Activated naive CD8-positive, alpha-beta T cell treated with anti-CD3 and anti-CD28 coated beads for 36 hours (primary cell): ENCODE results near the gene TRIM17. TPM values are rescaled to one million over a fixed set of nuclear protein-coding genes. Genes with fewer than 3 reads are reported as not detected.
"Not testable (repeated sequence)": the region's sequence is repeated elsewhere in the genome, so short reads cannot be mapped to it uniquely, and the experiment has no call there.

Experiments
- DNase-seq: peaks from one replicate; pipeline ENCODE4 v3.0.0; 2021
- H3K27ac Mint-ChIP-seq: one replicate; pipeline ENCODE4 v1.8.0; 2022; ENCODE audit warnings: mild to moderate bottlenecking, moderate library complexity, mixed read lengths
- H3K27me3 Mint-ChIP-seq: one replicate; pipeline ENCODE4 v1.8.0; 2022; ENCODE audit warnings: mild to moderate bottlenecking, mixed read lengths
- H3K36me3 Mint-ChIP-seq: one replicate; pipeline ENCODE4 v1.8.0; 2021; ENCODE audit warnings: mild to moderate bottlenecking, mixed read lengths
- H3K4me1 Mint-ChIP-seq: one replicate; pipeline ENCODE4 v1.8.0; 2021; ENCODE audit warnings: mixed read lengths
- H3K4me3 Mint-ChIP-seq: one replicate; pipeline ENCODE4 v1.8.0; 2022; ENCODE audit warnings: mild to moderate bottlenecking, moderate library complexity, mixed read lengths
- H3K9me3 Mint-ChIP-seq: one replicate; pipeline ENCODE4 v1.8.0; 2022; ENCODE audit warnings: mixed read lengths
- total RNA-seq, 2 experiments: library from RNA; stranded (reverse); gene quantifications; one replicate each; pipeline ENCODE4 v1.2.3, GENCODE V29; 2021

Gene TRIM17
- total RNA-seq, 2 experiments from 2014 or later = 1.3 to 1.9 TPM

- not testable (repeated sequence) for H3K4me1 Mint-ChIP-seq, H3K36me3 Mint-ChIP-seq, H3K9me3 Mint-ChIP-seq, H3K4me3 Mint-ChIP-seq, H3K27ac Mint-ChIP-seq, DNase-seq
- H3K27me3 Mint-ChIP-seq = peaks cover 31% of the 10 kb centered on the region
Observed at GRCh38 chr1:228433337-228434053, 16.8 kb upstream of the TRIM17 start.

GRCh38 chr1:228430243-228430642 lies 13.6 kb upstream of the TRIM17 start:
- DNase-seq = no peak
- H3K27ac Mint-ChIP-seq = no peak overlapping the region
- H3K4me1 Mint-ChIP-seq = no peaks in the 10 kb centered on the region
- H3K9me3 Mint-ChIP-seq = no peaks in the 10 kb centered on the region
- H3K4me3 Mint-ChIP-seq = no peak overlapping the region
- peaks cover 25% of the 10 kb centered on the region for H3K27me3 Mint-ChIP-seq
- no peaks in the 10 kb centered on the region for H3K36me3 Mint-ChIP-seq

GRCh38 chr1:228429698-228430097 lies 13.0 kb upstream of the TRIM17 start:
- no peaks in the 10 kb centered on the region for H3K4me1 Mint-ChIP-seq
- H3K27ac Mint-ChIP-seq = no peak overlapping the region
- no peak for DNase-seq
- no peaks in the 10 kb centered on the region for H3K36me3 Mint-ChIP-seq
- peaks cover 22% of the 10 kb centered on the region for H3K27me3 Mint-ChIP-seq
- no peak overlapping the region for H3K4me3 Mint-ChIP-seq
- H3K9me3 Mint-ChIP-seq = no peaks in the 10 kb centered on the region

GRCh38 chr1:228429007-228429406 lies 12.3 kb upstream of the TRIM17 start:
- no peaks in the 10 kb centered on the region for H3K9me3 Mint-ChIP-seq
- H3K27ac Mint-ChIP-seq = no peak overlapping the region
- H3K4me1 Mint-ChIP-seq = no peaks in the 10 kb centered on the region
- DNase-seq = no peak
- H3K36me3 Mint-ChIP-seq = no peaks in the 10 kb centered on the region
- peaks cover 22% of the 10 kb centered on the region for H3K27me3 Mint-ChIP-seq
- H3K4me3 Mint-ChIP-seq = no peak overlapping the region

- Mint-ChIP-seq H3K9me3 (no peaks in the 10 kb centered on the region), H3K4me3 (no peak overlapping the region), H3K27me3 (peaks cover 22% of the 10 kb centered on the region), H3K27ac (no peak overlapping the region), H3K4me1 (no peaks in the 10 kb centered on the region), H3K36me3 (no peaks in the 10 kb centered on the region)
- no peak for DNase-seq
Observed at GRCh38 chr1:228428412-228428811, 11.8 kb upstream of the TRIM17 start.

GRCh38 chr1:228426518-228427175 lies 10.0 kb upstream of the TRIM17 start:
- DNase-seq = no peak

GRCh38 chr1:228424685-228425660 lies 8.3 kb upstream of the TRIM17 start:
- Mint-ChIP-seq H3K27ac (no peak overlapping the region), H3K4me3 (no peak overlapping the region), H3K4me1 (no peaks in the 10 kb centered on the region), H3K27me3 (peaks cover 27% of the 10 kb centered on the region), H3K9me3 (no peaks in the 10 kb centered on the region), H3K36me3 (no peaks in the 10 kb centered on the region)
- no peak for DNase-seq

More at GRCh38 chr1:228426518-228427175, 10.0 kb upstream of the TRIM17 start:
- Mint-ChIP-seq H3K27ac (no peak overlapping the region), H3K9me3 (no peaks in the 10 kb centered on the region), H3K4me1 (no peaks in the 10 kb centered on the region), H3K27me3 (peaks cover 22% of the 10 kb centered on the region), H3K4me3 (no peak overlapping the region), H3K36me3 (no peaks in the 10 kb centered on the region)

GRCh38 chr1:228423404-228424053 lies 6.9 kb upstream of the TRIM17 start:
- Mint-ChIP-seq H3K9me3 (no peaks in the 10 kb centered on the region), H3K36me3 (no peaks in the 10 kb centered on the region), H3K27ac (no peak overlapping the region), H3K27me3 (peaks cover 30% of the 10 kb centered on the region), H3K4me3 (no peak overlapping the region), H3K4me1 (no peaks in the 10 kb centered on the region)
- DNase-seq = no peak

GRCh38 chr1:228420968-228421826 lies 4.5 kb upstream of the TRIM17 start:
- Mint-ChIP-seq H3K36me3 (no peaks in the 10 kb centered on the region), H3K9me3 (no peaks in the 10 kb centered on the region), H3K27me3 (peaks cover 32% of the 10 kb centered on the region), H3K4me1 (no peaks in the 10 kb centered on the region), H3K4me3 (no peak overlapping the region), H3K27ac (no peak overlapping the region)
- no peak for DNase-seq

- Mint-ChIP-seq H3K27ac (no peak overlapping the region), H3K36me3 (no peaks in the 10 kb centered on the region), H3K9me3 (no peaks in the 10 kb centered on the region), H3K27me3 (peaks cover 37% of the 10 kb centered on the region), H3K4me3 (no peak overlapping the region), H3K4me1 (peaks cover 7% of the 10 kb centered on the region)
- no peak for DNase-seq
Observed at GRCh38 chr1:228417483-228418203, 982 bp upstream of the TRIM17 start.

GRCh38 chr1:228417061-228417460 lies 400 bp upstream of the TRIM17 start:
- DNase-seq = no peak
- Mint-ChIP-seq H3K27me3 (peaks cover 37% of the 10 kb centered on the region), H3K4me3 (peak overlapping the region; percentile 86), H3K4me1 (peaks cover 7% of the 10 kb centered on the region), H3K9me3 (no peaks in the 10 kb centered on the region), H3K27ac (no peak overlapping the region), H3K36me3 (no peaks in the 10 kb centered on the region)

GRCh38 chr1:228415853-228416216 lies 826 bp downstream of the TRIM17 start:
- no peaks in the 10 kb centered on the region for H3K9me3 Mint-ChIP-seq
- H3K4me1 Mint-ChIP-seq = peaks cover 7% of the 10 kb centered on the region
- H3K27ac Mint-ChIP-seq = no peak overlapping the region
- no peaks in the 10 kb centered on the region for H3K36me3 Mint-ChIP-seq
- DNase-seq = peak; percentile 18
- H3K4me3 Mint-ChIP-seq = peak overlapping the region; percentile 60
- H3K27me3 Mint-ChIP-seq = peaks cover 29% of the 10 kb centered on the region

GRCh38 chr1:228415221-228415620 lies 1.4 kb downstream of the TRIM17 start:
- Mint-ChIP-seq H3K4me1 (peaks cover 7% of the 10 kb centered on the region), H3K36me3 (no peaks in the 10 kb centered on the region), H3K4me3 (no peak overlapping the region), H3K9me3 (no peaks in the 10 kb centered on the region), H3K27me3 (peaks cover 26% of the 10 kb centered on the region), H3K27ac (no peak overlapping the region)
- no peak for DNase-seq
